GM19043 (cell line): ENCODE results near the gene OTOP3.

ENCODE experiments used
- ATAC-seq: cut with Tn5 transposase; IDR thresholded peaks from one replicate; pipeline ENCODE4 v1.9.1; 2021; ENCODE audit warnings: low read depth; ENCODE audit not compliant: unreplicated experiment

OTOP3 gene

DNA sequence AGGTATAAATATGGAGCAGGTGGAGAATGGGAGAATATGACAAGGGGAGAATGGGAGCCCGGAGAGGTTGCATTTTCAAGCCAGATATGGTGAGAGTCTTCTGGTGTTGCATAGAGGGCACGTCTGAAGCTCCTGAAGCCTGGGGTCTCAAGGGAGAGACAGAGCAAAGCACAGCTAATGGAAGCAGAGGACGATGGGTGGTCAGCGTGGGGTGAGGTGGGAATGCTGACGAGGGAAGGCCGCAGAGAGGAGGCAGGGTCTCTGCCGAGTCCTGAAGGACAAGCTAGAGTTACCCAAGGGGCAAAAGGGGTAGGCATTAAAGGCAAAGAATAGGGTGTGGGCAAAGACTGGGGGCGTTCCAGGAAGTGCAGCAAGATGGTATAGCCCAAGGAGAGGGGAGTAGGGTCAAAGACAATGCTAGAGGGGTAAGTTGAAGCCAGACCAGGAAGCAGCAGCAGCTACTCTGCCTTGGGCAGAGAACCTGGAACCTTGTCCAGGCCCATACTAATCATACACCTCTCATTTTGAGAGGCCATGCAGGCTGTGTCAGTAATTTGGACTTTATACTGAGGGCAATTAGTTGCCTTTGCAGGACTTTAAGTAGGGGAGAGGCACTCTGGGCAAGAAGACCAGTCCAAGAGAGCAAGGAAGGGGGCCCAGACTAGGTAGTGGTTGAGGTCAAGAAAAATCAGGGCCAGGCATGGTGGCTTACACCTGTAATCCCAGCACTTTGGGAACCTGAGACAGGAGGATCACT is 2.7 kb downstream of the OTOP3 start:
- no peak for ATAC-seq

DNA sequence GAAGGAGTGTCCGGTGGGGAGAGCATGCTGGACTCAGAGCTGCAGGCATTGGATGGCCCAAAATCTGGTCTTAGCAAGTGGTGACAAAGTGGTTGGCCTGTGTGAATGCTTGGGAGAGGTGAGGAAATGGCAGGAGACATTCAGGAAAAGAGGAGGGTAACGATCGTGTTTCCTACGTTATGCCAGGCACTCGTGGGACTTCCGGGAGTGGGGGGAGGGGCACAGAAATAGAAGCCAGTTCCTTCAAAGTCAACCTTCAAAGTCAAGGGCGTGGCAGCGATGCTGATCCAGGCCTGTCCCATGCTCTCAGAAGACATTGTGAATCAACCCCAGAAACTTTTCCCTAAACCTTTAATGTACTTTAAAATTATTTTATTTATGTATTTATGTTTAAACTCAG is 3.8 kb downstream of the OTOP3 start:
- no peak for ATAC-seq

DNA sequence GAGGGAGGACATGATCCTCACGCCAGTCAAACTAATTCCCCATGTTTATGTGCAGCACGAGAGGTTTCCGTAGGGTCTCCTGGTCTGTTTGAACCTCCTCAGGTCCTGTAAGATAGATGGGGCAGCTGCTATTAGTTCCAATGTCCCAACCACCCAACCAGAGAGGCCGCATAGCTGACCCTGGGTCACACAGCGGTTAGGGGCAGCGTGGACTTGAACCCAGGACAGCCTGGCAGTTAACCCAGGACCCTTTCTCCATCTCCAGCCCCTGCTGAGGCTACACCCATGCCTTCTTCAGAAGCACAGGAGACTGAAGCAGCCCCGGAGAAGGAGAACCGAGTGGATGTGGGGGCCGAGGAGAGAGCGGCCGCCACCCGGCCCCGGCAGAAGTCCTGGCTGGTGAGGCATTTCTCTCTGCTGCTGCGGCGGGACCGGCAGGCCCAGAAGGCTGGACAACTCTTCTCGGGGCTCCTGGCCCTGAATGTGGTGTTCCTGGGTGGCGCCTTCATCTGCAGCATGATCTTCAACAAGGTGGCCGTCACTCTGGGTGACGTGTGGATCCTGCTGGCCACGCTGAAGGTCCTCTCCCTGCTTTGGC is 5.5 kb downstream of the OTOP3 start:
- ATAC-seq = no peak

DNA sequence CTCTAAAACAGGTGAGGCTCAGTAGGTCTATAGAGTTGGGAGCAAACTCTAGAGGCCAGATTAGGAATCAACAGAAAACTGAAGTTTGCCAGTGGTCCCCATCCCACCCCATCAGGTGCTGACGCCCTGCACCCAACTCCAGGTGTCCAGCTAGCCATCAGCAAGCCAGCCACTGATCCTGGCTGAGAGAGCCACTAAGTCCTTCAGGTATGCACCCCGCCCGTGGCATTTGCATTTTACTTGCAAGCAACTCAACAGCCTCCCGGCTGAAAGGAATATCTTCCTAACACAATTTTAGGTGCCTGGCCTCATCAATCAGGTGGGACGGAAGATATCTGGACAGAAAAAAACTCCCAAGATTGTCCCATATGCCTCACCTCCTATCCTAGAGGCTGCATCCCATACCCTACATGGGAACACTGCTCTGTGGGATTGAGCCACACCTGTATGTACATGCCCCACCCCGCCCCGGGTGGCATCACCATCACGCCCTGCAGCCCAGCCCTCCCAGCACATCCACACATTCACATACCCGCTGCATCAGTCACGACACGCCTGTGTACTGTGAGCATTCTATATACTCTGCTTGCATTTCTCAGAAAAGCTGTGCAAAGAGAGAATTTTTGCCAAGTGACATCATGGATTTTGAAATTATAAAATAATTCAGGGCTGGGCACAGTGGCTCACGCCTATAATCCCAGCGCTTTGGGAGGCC is 8.3 kb downstream of the OTOP3 start:
- ATAC-seq = no peak

DNA sequence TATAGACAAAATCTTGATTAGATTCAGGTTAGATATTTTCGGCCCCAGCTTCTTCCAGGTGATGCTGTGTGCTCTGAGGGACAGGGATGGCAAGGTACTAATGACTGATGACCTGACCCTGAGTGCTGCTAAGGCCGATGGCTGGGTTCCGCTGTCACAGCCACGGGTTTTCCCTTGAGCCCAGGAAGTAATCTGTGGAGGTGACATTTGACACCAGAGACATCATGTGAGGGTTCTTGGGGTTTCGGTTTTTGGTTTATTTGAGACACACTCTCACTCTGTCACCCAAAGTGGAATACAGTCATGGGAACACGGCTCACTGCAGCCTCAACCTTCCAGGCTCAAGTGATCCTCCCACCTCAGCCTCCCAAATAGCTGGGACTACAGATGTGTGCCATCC is 9.8 kb downstream of the OTOP3 start:
- ATAC-seq = no peak

DNA sequence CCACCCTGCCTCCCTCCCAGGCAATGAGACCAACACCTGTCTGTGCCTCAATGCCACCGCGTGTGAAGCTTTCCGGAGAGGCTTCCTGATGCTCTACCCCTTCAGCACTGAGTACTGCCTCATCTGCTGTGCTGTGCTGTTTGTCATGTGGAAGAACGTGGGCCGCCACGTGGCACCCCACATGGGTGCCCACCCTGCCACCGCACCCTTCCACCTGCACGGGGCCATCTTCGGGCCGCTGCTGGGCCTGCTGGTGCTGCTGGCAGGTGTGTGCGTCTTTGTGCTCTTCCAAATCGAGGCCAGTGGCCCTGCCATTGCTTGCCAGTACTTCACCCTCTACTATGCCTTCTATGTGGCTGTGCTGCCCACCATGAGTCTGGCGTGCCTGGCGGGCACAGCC is 10.9 kb downstream of the OTOP3 start:
- ATAC-seq = no peak

DNA sequence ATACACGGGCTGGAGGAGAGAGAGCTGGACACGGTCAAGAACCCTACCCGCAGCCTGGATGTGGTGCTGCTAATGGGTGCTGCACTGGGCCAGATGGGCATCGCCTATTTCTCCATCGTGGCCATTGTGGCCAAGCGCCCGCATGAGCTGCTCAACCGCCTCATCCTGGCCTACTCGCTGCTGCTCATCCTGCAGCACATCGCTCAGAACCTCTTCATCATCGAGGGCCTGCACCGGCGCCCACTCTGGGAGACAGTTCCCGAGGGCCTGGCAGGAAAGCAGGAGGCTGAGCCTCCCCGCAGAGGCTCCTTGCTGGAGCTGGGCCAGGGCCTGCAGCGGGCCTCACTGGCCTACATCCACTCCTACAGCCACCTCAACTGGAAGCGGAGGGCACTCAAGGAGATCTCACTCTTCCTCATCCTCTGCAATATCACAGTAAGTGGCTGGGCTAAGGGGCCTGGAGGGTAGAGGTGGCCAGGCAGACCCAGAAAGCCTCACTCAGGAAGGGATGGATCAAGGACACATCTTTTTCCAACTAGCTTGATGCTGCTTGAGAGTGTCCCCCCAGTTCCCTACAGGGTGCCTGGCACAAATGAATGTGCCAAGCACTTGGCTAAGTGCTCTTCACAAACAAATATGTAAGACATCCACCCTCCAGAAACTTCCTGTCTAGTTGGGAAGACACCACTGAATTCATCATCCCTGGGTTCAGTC is 11.5 kb downstream of the OTOP3 start:
- no peak for ATAC-seq

DNA sequence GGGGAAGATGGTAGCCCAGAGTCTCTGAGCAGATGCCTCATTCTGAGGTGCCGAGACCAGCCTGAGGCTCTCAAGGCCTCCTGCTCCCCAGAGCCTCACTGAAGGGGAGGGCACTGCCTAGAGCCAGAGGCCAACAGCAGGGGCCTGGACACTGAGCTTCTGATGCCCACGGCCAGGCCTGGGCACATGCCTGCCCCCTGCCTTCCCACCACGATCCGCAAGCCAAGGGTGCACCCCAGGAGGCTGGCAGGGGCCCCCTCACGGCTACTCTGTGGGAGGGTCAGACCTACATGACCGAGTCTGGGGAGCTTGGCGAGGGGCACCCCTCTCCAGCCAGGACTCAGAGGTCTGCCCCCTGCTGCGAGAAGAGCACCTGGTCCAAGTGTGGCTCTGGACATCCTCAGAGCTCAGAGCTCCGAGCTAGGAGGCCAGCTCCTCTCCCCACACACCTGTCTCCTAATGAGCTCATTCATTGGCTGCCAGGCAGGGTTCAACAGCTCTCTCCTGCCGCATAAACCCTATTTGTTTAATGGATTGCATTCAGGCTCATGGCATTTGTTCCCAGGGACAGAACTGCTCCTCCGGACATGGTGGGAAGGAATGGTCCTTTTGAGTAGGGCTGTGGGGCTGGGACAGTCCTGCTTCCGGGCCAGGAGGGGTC is 13.9 kb downstream of the OTOP3 start:
- ATAC-seq = no peak

DNA sequence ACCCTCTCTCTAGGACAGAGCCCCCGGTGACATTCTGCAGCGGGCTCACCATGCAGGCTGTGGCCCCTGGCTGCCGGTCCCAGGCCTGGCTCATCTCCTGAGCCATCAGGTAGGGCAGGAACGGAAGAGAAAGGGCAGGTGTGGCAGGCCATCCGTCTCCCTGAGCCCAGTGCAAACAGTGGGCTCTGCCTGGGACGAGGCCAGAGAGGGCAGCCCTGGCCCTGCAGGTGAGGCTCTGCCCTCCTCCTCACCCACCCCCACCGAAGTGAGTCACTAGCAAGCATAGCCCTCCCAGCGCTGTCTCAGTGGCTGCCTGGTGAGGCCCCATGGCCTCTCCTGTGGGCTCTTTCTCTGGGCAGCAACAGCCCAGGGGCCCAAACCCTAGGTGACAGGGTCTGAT is 14.5 kb downstream of the OTOP3 start:
- no peak for ATAC-seq

DNA sequence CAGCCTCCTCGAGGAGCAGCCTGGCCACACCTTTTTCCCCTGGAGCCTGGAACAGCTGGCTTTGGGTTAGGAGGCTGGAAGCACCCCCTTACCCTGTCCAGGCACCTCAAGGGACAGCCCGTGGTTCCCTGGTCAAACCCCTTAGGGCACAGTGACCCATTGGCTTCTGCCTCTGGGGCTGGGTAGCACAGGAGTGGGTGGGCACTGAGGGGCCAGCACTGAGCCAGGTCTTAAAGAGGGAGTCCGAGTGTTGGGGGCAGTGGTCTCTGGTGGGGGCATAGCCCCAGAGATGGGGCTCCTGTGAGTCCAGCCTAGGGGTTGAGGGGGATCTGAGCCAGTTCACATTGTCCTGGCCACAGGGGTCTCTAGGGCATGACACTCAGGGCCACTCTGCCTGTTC is 15.4 kb downstream of the OTOP3 start:
- no peak for ATAC-seq

DNA sequence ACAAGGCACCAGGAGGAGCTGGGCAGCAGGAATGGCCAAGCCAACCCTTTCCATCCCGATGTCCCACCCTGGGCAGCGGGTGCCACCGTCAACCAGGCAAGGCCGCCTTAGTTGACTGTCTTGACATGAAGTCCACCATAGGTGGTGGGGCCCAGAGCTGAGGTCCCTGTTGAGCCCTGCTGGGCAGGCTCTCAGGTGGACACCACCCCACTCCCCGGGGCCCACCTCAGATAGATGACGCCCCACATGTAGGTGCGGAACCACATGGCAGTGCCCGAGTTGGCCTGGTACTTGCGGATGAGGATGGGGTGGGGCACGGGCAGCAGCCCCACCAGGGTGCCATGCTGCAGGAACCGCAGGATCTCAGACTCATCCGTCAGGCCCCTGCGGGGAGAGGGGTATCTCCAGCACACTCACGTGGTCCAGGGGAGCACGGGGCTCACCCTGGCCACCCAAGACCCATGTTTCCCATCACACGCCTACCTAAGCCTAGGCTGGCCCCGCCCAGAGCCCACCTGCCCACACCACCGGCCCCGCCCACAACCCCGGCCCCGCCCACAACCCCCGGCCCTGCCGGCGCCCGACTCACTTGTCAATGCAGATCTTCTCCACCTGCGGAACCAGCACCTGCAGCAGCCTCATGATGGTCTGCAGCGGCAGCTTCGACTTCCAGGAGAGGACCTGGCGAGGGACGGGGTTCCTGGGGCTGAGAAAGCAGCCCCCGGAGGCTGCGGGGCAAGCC is 16.2 kb downstream of the OTOP3 start:
- ATAC-seq = no peak

DNA sequence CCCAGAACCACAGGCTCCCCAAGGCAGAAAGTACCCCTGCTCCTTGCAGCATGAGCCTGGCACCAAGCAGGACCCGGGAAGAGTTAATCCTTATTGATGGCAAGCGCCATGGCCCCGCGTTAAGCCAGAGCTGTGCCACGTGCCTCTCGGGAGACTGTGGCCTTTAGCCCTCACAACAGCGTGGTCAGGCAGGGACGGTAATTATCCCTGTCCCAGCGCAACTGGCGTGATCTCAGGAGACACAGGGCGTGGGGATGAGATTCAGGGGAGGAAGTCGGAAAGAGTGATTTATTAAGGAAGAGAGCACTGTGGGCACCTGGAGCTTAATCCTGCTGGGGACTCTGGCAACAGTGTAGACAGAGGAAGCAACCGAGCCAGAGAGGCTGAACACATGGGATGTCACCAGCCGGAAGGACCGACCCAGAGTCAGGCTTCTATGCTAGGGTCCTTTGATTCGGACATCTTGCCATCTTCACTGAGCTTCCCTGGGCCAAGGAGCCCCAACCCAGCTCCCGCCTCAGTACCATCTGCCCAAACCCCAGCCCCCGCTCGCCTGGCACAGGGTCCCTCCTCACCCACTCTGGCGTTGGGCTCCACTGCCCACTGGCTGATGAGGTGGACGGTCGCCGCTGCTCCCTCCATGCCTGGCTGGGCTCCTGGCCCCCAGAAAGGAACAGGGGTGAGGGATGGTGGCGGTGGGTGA is 16.9 kb downstream of the OTOP3 start:
- ATAC-seq = no peak

DNA sequence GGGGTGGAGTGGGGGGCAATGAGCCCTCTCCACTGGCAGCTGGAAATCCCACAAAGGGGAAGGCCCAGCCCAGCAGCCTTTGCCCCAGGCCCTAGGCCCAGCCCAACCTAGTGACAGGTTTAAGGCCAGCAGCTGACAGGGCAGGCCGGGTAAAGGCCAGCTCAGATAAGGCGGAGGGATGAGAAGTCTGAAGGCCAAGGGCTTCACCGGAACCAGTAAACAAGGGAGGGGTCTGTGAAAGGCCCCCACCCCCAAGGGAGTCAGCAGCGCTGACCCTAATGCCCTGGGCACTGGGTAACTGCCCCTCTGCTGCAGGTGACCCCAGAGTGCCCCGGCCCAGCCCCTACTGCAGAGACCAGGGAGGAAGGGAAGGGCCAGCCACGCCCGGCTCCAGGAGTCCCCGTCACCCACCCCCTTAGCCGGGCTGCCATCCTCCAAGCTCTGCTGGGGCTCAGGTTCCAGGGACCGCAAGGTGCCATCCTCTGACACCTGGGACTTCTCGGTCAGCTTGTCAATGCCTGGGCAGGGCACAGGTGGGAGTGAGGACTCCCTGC is 17.5 kb downstream of the OTOP3 start:
- ATAC-seq = no peak

DNA sequence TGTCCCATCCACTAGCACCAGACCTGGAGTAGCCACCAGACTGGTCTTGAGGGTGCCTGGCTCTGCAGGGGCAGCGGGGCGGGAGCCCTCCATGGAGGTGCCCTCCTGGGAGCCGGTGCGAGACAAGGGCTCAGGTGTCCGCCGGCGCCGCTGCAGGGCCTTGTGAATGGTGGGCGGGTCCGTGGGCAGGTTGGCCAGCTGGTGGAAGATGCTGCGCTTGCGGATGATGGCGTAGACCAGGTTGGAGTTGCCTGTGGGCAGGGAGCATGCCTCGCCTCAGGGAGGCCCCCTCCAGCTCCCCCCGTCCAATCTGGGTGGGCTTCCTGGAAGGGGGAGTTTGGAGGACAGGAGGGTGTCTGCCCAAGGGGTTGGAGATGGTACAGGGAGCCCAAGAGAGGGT is 18.4 kb downstream of the OTOP3 start:
- no peak for ATAC-seq

DNA sequence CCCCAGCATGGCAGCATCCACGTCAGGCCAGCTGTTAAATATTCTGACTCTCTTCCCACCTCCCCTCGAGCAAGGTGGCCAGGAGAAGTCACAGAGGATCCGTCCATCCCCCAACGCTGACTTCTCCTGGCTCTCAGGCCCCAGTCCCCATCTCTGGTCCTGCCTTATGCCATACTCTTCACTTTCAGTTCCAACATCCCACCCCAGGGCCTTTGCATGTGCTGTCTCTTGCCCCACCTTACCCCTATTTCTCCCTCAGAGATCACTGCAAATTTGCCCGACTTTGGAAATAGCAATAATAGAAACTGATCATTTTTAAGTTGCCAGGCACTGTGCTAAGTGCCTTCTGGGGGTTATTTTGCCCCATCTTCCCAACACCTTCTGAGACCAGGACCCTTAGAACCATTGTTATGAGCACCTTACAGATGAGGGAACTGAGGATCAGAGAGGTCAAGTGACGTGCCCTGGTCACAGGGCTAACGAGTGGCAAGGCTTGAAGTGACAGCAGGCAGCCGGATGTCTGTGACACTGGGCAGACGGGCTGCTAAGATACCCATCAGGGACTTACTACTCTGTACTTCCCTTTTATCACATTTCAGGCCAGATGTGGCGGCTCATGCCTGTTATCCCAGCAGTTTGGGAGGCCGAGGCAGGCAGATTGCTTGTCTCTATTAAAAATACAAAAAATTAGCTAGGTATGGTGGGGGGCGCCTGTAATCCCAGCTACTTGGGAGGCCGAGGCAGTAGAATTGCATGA is 19.1 kb downstream of the OTOP3 start:
- ATAC-seq = no peak

DNA sequence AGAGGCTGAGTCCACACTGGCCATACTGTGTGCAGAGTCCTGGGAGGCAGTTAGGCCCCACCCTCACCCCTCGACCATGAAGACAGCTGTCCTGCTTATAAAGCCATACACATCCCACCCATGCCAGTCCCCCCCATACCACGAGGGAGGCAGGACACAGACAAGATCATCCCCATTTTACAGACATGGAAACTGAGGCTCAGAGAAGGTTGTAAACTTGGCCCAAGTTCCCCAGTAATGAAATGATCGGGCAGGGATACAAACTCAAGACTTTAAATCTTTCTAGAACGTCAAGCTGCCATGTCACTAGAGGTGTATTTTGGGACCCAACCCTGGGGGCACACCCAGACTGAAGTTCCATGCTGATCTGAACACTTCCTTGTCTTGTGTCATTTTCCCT is 20.4 kb downstream of the OTOP3 start:
- no peak for ATAC-seq

DNA sequence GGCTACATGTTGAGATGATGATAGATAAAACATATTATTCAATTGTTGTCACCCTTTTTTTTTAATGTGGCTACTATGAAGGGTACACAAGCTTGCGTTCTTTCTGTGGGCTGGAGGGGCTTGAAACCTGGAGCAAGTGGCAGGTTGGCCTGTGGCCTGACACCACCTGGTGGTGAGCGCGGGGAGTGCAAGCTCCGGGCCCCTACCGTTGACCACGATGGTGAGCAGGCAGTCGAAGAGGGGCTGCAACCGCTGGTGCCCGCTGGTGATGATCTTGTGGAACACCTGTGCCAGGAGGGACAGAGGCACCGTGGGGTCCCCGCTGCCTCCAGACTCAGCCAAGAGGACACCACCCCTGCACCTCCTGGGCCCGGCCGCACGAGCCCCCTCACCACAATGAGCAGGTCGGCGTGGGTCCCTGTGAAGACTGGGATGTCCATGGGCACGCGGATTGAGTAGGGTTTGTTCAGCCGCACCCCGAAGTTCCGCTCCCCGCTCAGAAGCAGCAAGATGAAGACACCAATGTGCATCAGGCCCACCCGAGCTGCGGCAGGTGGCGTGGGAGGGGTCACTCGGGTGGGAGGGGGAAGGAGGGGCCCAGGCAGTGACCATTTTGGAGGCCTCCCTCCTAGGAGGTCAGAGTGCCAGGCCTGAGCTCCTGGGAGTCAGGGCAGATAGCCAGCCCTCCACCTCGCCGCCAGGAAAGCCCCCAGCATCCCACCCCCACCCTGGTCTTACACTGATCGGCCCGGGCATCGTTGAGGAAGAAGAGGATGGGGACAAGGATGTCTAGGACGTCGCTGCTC is 22.4 kb downstream of the OTOP3 start:
- no peak for ATAC-seq
